Activated naive CD4-positive, alpha-beta T cell (primary cell): ENCODE data around the gene SLC5A2.

Experiments
- DNase-seq, 4 experiments: peaks; one replicate each; lab custom pipeline; 2025; lab: John Stamatoyannopoulos, UW

Gene SLC5A2

GRCh38 chr16:31459687-31460581 lies 23.0 kb upstream of the SLC5A2 start:
- DNase-seq: peak; percentile 99 to 100 (median 100)

- no peak for DNase-seq
Observed at GRCh38 chr16:31460582-31461002, 22.3 kb upstream of the SLC5A2 start.

- DNase-seq: no peak
Observed at GRCh38 chr16:31461201-31461920, 21.6 kb upstream of the SLC5A2 start.

- DNase-seq: no peak
Observed at GRCh38 chr16:31461921-31462804, 20.8 kb upstream of the SLC5A2 start.

GRCh38 chr16:31464348-31464769 lies 18.6 kb upstream of the SLC5A2 start:
- DNase-seq: no peak

- DNase-seq: no peak
Observed at GRCh38 chr16:31464781-31465260, 18.1 kb upstream of the SLC5A2 start.

GRCh38 chr16:31465788-31466370 lies 17.0 kb upstream of the SLC5A2 start:
- no peak for DNase-seq

GRCh38 chr16:31466381-31466841 lies 16.5 kb upstream of the SLC5A2 start:
- DNase-seq: no peak

- DNase-seq: no peak
Observed at GRCh38 chr16:31467151-31467773, 15.7 kb upstream of the SLC5A2 start.

- no peak for DNase-seq
Observed at GRCh38 chr16:31467858-31468257, 15.1 kb upstream of the SLC5A2 start.

GRCh38 chr16:31470615-31471014 lies 12.3 kb upstream of the SLC5A2 start:
- no peak for DNase-seq

- DNase-seq: no peak
Observed at GRCh38 chr16:31471241-31471874, 11.6 kb upstream of the SLC5A2 start.

- no peak for DNase-seq
Observed at GRCh38 chr16:31471875-31472708, 10.8 kb upstream of the SLC5A2 start, which contains the start of gene TGFB1I1. TSS of gene TGFB1I1 (plus strand) at chr16:31472152. CDS start at chr16:31472189, 37 bp downstream.

- no peak for DNase-seq
Observed at GRCh38 chr16:31472709-31473203, 10.2 kb upstream of the SLC5A2 start.

- DNase-seq: no peak
Observed at GRCh38 chr16:31473264-31473984, 9.5 kb upstream of the SLC5A2 start.

GRCh38 chr16:31474173-31474714 lies 8.7 kb upstream of the SLC5A2 start:
- no peak for DNase-seq

GRCh38 chr16:31474773-31475738 lies 7.9 kb upstream of the SLC5A2 start:
- DNase-seq: no peak
